Smooth muscle cell (in vitro differentiated cells): ENCODE data around the gene SV2C. TPM values are rescaled to one million over a fixed set of nuclear protein-coding genes. Genes with fewer than 3 reads are reported as not detected.

Source experiments
- DNase-seq: peaks from one replicate; lab custom pipeline; 2025; ENCODE audit not compliant: unreplicated experiment; lab: John Stamatoyannopoulos, UW
- H2AFZ ChIP-seq: fragments of 200-600 bp; sonication (generic); 2 replicates; pipeline ENCODE4 v1.6.0; 2016; ENCODE audit warnings: antibody characterized with exemption, low read depth, mild to moderate bottlenecking
- H3F3A ChIP-seq: fragments of 200-600 bp; sonication (generic); 2 replicates; pipeline ENCODE4 v1.6.0; 2017; ENCODE audit warnings: antibody characterized with exemption, low read depth
- H3K27ac ChIP-seq: fragments of 200-600 bp; sonication (generic); 2 replicates; pipeline ENCODE4 v1.5.1; 2016; ENCODE audit warnings: low read depth, mild to moderate bottlenecking
- H3K27me3 ChIP-seq: fragments of 200-600 bp; sonication (generic); 2 replicates; pipeline ENCODE4 v1.6.1; 2016; ENCODE audit warnings: low read depth, mild to moderate bottlenecking
- H3K36me3 ChIP-seq: fragments of 200-600 bp; sonication (generic); 2 replicates; pipeline ENCODE4 v1.5.1; 2016; ENCODE audit warnings: low read depth
- H3K4me1 ChIP-seq: fragments of 200-600 bp; sonication (generic); 2 replicates; pipeline ENCODE4 v1.5.1; 2016; ENCODE audit warnings: low read depth
- H3K4me2 ChIP-seq: fragments of 200-600 bp; sonication (generic); 2 replicates; pipeline ENCODE4 v1.6.0; 2016; ENCODE audit warnings: mild to moderate bottlenecking
- H3K4me3 ChIP-seq: fragments of 200-600 bp; sonication (generic); 2 replicates; pipeline ENCODE4 v1.5.1; 2016; ENCODE audit warnings: mild to moderate bottlenecking
- H3K79me2 ChIP-seq: fragments of 200-600 bp; sonication (generic); 2 replicates; pipeline ENCODE4 v1.6.0; 2016; ENCODE audit warnings: low read depth, mild to moderate bottlenecking
- H3K9ac ChIP-seq: fragments of 200-600 bp; sonication (generic); 2 replicates; pipeline ENCODE4 v1.6.0; 2016; ENCODE audit warnings: low read depth
- H3K9me3 ChIP-seq: fragments of 200-600 bp; sonication (generic); replicated peaks from 2 replicates; pipeline ENCODE4 v1.5.1; 2016; ENCODE audit warnings: low read depth
- H4K20me1 ChIP-seq: fragments of 200-600 bp; sonication (generic); 2 replicates; pipeline ENCODE4 v1.6.0; 2016; ENCODE audit warnings: low read depth
- CTCF ChIP-seq: fragments of 200-600 bp; sonication (generic); IDR thresholded peaks from 2 replicates; pipeline ENCODE4 v1.5.1; 2017; ENCODE audit warnings: borderline replicate concordance, mild to moderate bottlenecking, antibody characterized with exemption; ENCODE audit not compliant: insufficient read depth, poor library complexity, severe bottlenecking
- WGBS: methylation state at CpG from one replicate; pipeline ENCODE4 v1.1.7; 2016; ENCODE audit warnings: low lambda C conversion rate; 5-methylcytosine and 5-hydroxymethylcytosine counted together
- polyA plus RNA-seq: library from polyadenylated mRNA; unstranded; fragments of >200 nt; fragmentation: Nextera tagmentation; extraction: Ambion mirVana; gene quantifications from 2 replicates; pipeline ENCODE4 v1.2.1, GENCODE V29; 2016
- total RNA-seq: library from RNA; depleted of rRNA; stranded (reverse); fragments of >200 nt; gene quantifications from 2 replicates; pipeline ENCODE4 v1.2.3, GENCODE V29; 2014

SV2C gene
- total and polyA plus RNA-seq, 2 experiments from 2014 or later: not detected

- Histone ChIP-seq H4K20me1 (no peaks in the 10 kb centered on the region), H3K36me3 (no peaks in the 10 kb centered on the region), H3K4me1 (no peaks in the 10 kb centered on the region), H3K4me2 (no peak overlapping the region), H3K79me2 (no peaks in the 10 kb centered on the region), H3K27me3 (no peaks in the 10 kb centered on the region), H3K4me3 (no peak overlapping the region), H3K9ac (no peak overlapping the region), H3F3A (no peaks in the 10 kb centered on the region), H2AFZ (no peak overlapping the region), H3K27ac (no peak overlapping the region), H3K9me3 (no peaks in the 10 kb centered on the region)
- no peak for DNase-seq
- no peak for TF ChIP-seq CTCF
- WGBS: 97% methylated on average over 2 of the region's 2 CpGs
These were observed 70.1 kb downstream of the SV2C start for GRCh38 chr5:76153271-76153670.

- 83% methylated on average over 3 of the region's 3 CpGs for WGBS
- Histone ChIP-seq H3K9me3 (no peaks in the 10 kb centered on the region), H3K4me2 (no peak overlapping the region), H3K4me3 (no peak overlapping the region), H4K20me1 (no peaks in the 10 kb centered on the region), H3K36me3 (no peaks in the 10 kb centered on the region), H3K9ac (no peak overlapping the region), H3F3A (no peaks in the 10 kb centered on the region), H3K27ac (no peak overlapping the region), H3K27me3 (no peaks in the 10 kb centered on the region), H2AFZ (no peak overlapping the region), H3K79me2 (no peaks in the 10 kb centered on the region), H3K4me1 (no peaks in the 10 kb centered on the region)
- TF ChIP-seq CTCF: no peak
- DNase-seq: no peak
These were observed 71.0 kb downstream of the SV2C start for GRCh38 chr5:76154009-76154690.

- Histone ChIP-seq H3K9me3 (no peaks in the 10 kb centered on the region), H3K79me2 (no peaks in the 10 kb centered on the region), H3K27ac (no peak overlapping the region), H3F3A (no peaks in the 10 kb centered on the region), H3K27me3 (no peaks in the 10 kb centered on the region), H3K36me3 (no peaks in the 10 kb centered on the region), H4K20me1 (no peaks in the 10 kb centered on the region), H3K9ac (no peak overlapping the region), H3K4me2 (no peak overlapping the region), H3K4me1 (no peaks in the 10 kb centered on the region), H3K4me3 (no peak overlapping the region), H2AFZ (no peak overlapping the region)
- TF ChIP-seq CTCF: no peak
- WGBS: 89% methylated on average over 1 of the region's 1 CpG
- DNase-seq: no peak
These were observed 72.4 kb downstream of the SV2C start for GRCh38 chr5:76155536-76155935.

GRCh38 chr5:76162335-76162734, 79.2 kb downstream of the SV2C start:
- Histone ChIP-seq H3K9ac (no peak overlapping the region), H3K27ac (no peak overlapping the region), H3K79me2 (no peaks in the 10 kb centered on the region), H4K20me1 (no peaks in the 10 kb centered on the region), H3K27me3 (no peaks in the 10 kb centered on the region), H3K4me1 (no peaks in the 10 kb centered on the region), H2AFZ (no peak overlapping the region), H3K4me2 (no peak overlapping the region), H3K36me3 (no peaks in the 10 kb centered on the region), H3K4me3 (no peak overlapping the region), H3F3A (no peaks in the 10 kb centered on the region), H3K9me3 (no peaks in the 10 kb centered on the region)
- 62% methylated on average over 4 of the region's 4 CpGs for WGBS
- TF ChIP-seq CTCF: no peak
- DNase-seq: no peak
